NT2/D1 (cell line): Measurements from ENCODE around the gene DCTN1.

Experiments
- SUZ12 ChIP-seq: IDR thresholded peaks from 2 replicates; pipeline ENCODE4 v1.6.1; 2011; ENCODE audit not compliant: insufficient read length, insufficient read depth; ENCODE audit errors: extremely low read depth
- YY1 ChIP-seq: IDR thresholded peaks from 2 replicates; pipeline ENCODE4 v1.6.1; 2011; ENCODE audit not compliant: insufficient read length, insufficient read depth

- TF ChIP-seq YY1: no peak
- TF ChIP-seq SUZ12: no peak
Observed at GRCh38 chr2:74373221-74373676, 6.9 kb downstream of the DCTN1 start.
